Body of pancreas (tissue), 4 donors: ENCODE results near the gene IL36G. TPM values are rescaled to one million over a fixed set of nuclear protein-coding genes. Genes with fewer than 3 reads are reported as not detected.

Experiments used
- ATAC-seq: fragments of 150-250 bp; one replicate; pipeline ENCODE4 v1.9.1; 2016
- DNase-seq, 4 donors: peaks; one replicate each; pipeline ENCODE4 v3.0.0-alpha.2; 2019
- H3K27ac ChIP-seq, 4 donors: fragments of 200-600 bp; sonication (generic); 1 replicate in 3 of 4; 2 replicates in 1 of 4; pipeline versions ENCODE4 v1.5.1 to v1.6.1; 2016 to 2019; ENCODE audit warnings: mild to moderate bottlenecking in 1 of 4, mixed read lengths in 1 of 4, moderate library complexity in 1 of 4
- H3K27me3 ChIP-seq, 2 donors: fragments of 200-600 bp; sonication (generic); one replicate each; pipeline ENCODE4 v1.6.0; 2016; ENCODE audit warnings: mild to moderate bottlenecking in 1 of 2
- H3K36me3 ChIP-seq, 2 donors: fragments of 200-600 bp; sonication (generic); replicated peaks in 1 of 2; 2 replicates each; pipeline ENCODE4 v1.5.1; 2016; ENCODE audit warnings: low read depth in 2 of 2; ENCODE audit not compliant: insufficient read depth in 1 of 2
- H3K4me1 ChIP-seq: fragments of 200-600 bp; sonication (generic); one replicate; pipeline ENCODE4 v1.6.0; 2016
- H3K4me3 ChIP-seq, 2 donors: fragments of 200-600 bp; sonication (generic); 1 replicate in 1 of 2; 2 replicates in 1 of 2; pipeline ENCODE4 v1.5.1; 2016 to 2019
- H3K9me3 ChIP-seq, 3 donors: fragments of 200-600 bp; sonication (generic); 1 replicate in 2 of 3; 2 replicates in 1 of 3; pipeline ENCODE4 v1.5.1; 2016
- CTCF ChIP-seq, 7 experiments: fragments of 450-650 bp in 4 of 7; fragments of 200-600 bp in 3 of 7; sonication (generic) in 3 of 7; IDR thresholded peaks; one replicate each; pipeline ENCODE4 v1.5.1; 2016 to 2019; ENCODE audit warnings: antibody characterized with exemption in 7 of 7
- POLR2A ChIP-seq, 3 donors: fragments of 450-650 bp; IDR thresholded peaks; one replicate each; pipeline ENCODE4 v1.6.1; 2016; ENCODE audit warnings: antibody characterized with exemption in 3 of 3, mild to moderate bottlenecking in 2 of 3
- WGBS, 2 donors: methylation state at CpG; one replicate each; pipeline ENCODE4 v1.1.5; 2017; 5-methylcytosine and 5-hydroxymethylcytosine counted together
- intact Hi-C: fragments of 100-400 bp; cut with DNase I; formaldehyde crosslinking; loops from one replicate; pipeline ENCODE4 v1.15.1; 2023
- total RNA-seq, 2 donors: library from RNA; depleted of rRNA; stranded (reverse); fragments of >200 nt; gene quantifications; one replicate each; pipeline ENCODE4 v1.1.0, GENCODE V29; 2016

The IL36G gene
- total RNA-seq, 2 donors from 2014 or later: not detected

GRCh38 chr2:113015655-113016054, 37.8 kb downstream of the IL36G start:
- Histone ChIP-seq H3K36me3 (no peaks in the 10 kb centered on the region), H3K4me3 (no peak overlapping the region), H3K4me1 (no peaks in the 10 kb centered on the region), H3K27ac (no peak overlapping the region), H3K27me3 (no peaks in the 10 kb centered on the region), H3K9me3 (no peaks in the 10 kb centered on the region)
- TF ChIP-seq POLR2A (IDR thresholded peaks at IDR 0.05): no peak
- TF ChIP-seq CTCF (IDR thresholded peaks at IDR 0.05): no peak
- intact Hi-C loops: no loop called here
- 73 to 90% methylated on average over 2 of the region's 2 CpGs for WGBS, 2 donors
- ATAC-seq: no peak
- no peak for DNase-seq

GRCh38 chr2:113018509-113018908, 40.7 kb downstream of the IL36G start:
- Histone ChIP-seq H3K9me3 (no peaks in the 10 kb centered on the region), H3K27ac (no peak overlapping the region), H3K36me3 (no peaks in the 10 kb centered on the region), H3K27me3 (no peaks in the 10 kb centered on the region), H3K4me1 (no peaks in the 10 kb centered on the region), H3K4me3 (no peak overlapping the region)
- no peak for DNase-seq
- WGBS, 2 donors: 52 to 63% methylated on average over 3 of the region's 3 CpGs
- intact Hi-C loops: no loop called here
- ATAC-seq: no peak
- TF ChIP-seq CTCF (IDR thresholded peaks at IDR 0.05) (no peak), POLR2A (IDR thresholded peaks at IDR 0.05) (no peak)

GRCh38 chr2:113021312-113021711, 43.5 kb downstream of the IL36G start:
- no peaks in the 10 kb centered on the region for H3K4me1 ChIP-seq
- ATAC-seq (no peak), DNase-seq (no peak)
- H3K36me3 ChIP-seq: no peaks in the 10 kb centered on the region
- intact Hi-C loops: no loop called here
- no peak overlapping the region for H3K27ac ChIP-seq
- no peak for TF ChIP-seq POLR2A (IDR thresholded peaks at IDR 0.05)
- H3K9me3 ChIP-seq: no peaks in the 10 kb centered on the region
- H3K27me3 ChIP-seq: no peaks in the 10 kb centered on the region
- WGBS, 2 donors: 52 to 61% methylated on average over 4 of the region's 4 CpGs
- H3K4me3 ChIP-seq: no peak overlapping the region

GRCh38 chr2:113024764-113025163, 47.0 kb downstream of the IL36G start:
- Histone ChIP-seq H3K4me1 (no peaks in the 10 kb centered on the region), H3K9me3 (no peaks in the 10 kb centered on the region), H3K4me3 (no peak overlapping the region), H3K36me3 (no peaks in the 10 kb centered on the region), H3K27ac (no peak overlapping the region), H3K27me3 (no peaks in the 10 kb centered on the region)
- DNase-seq (no peak), ATAC-seq (no peak)
- intact Hi-C loops: no loop called here
- 92 to 93% methylated on average over 2 of the region's 2 CpGs for WGBS, 2 donors
- TF ChIP-seq CTCF (IDR thresholded peaks at IDR 0.05): no peak
- no peak for TF ChIP-seq POLR2A (IDR thresholded peaks at IDR 0.05)

GRCh38 chr2:113025737-113026136, 47.9 kb downstream of the IL36G start:
- Histone ChIP-seq H3K4me3 (no peak overlapping the region), H3K9me3 (no peaks in the 10 kb centered on the region), H3K27ac (no peak overlapping the region), H3K36me3 (no peaks in the 10 kb centered on the region), H3K27me3 (no peaks in the 10 kb centered on the region), H3K4me1 (no peaks in the 10 kb centered on the region)
- ATAC-seq (no peak), DNase-seq (no peak)
- no peak for TF ChIP-seq CTCF (IDR thresholded peaks at IDR 0.05)
- 53 to 60% methylated on average over 2 of the region's 2 CpGs for WGBS, 2 donors
- intact Hi-C loops: no loop called here
